ENCODE data around the gene EMILIN2.

Gene EMILIN2

DNA sequence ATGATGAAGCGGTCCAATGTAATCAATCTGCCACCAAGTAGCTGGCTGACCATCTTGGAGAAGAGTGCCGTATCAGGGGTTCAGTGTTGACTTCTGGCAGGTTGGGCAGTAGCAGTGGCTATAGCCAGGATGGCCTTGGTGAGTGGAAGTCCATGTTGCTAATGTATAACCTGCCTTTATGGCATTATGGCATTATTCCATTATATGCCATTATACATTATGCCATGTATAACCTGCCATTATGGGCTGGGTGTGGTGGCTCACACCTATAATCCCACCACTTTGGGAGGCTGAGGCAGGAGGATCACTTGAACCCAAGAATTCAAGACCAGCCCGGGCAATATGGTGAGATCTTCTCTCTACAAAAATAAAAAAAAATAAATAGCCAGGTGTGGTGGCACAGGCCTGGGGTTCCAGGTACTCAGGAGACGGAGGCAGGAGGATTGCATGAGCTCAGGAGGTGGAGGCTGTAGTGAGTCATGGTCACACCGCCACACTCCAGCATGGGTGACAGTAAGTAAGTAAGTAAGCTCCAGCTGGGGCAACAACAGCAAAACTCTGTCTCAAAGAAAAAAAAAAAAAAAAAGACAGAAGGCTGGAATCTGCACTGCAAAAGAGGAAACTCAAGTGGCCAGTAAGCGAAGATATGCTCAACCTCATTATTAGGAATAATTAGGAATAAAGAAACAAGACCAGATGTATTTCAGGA lies 24.4 kb upstream of the EMILIN2 start:
- no peaks in the 10 kb centered on the region for H3K27me3 ChIP-seq (ENCODE audit: insufficient read depth, low read length, poor library complexity, severe bottlenecking)
- no peak overlapping the region for H2AFZ ChIP-seq (ENCODE audit: low read length)
- H4K20me1 ChIP-seq (ENCODE audit: insufficient read depth, low read length, poor library complexity, severe bottlenecking), result no peaks in the 10 kb centered on the region
- H3K9me2 ChIP-seq (replicated peaks; ENCODE audit: low read depth, low read length), result no peaks in the 10 kb centered on the region
- H3K9me3 ChIP-seq (ENCODE audit: insufficient read depth, low read depth, low read length), result no peaks in the 10 kb centered on the region
- H3K4me2 ChIP-seq (ENCODE audit: low read depth, low read length, poor library complexity, severe bottlenecking), result no peak overlapping the region
- H3F3A ChIP-seq (ENCODE audit: low read depth), result no peaks in the 10 kb centered on the region
- H3K4me1 ChIP-seq (ENCODE audit: insufficient read depth, low read length, poor library complexity, severe bottlenecking), result no peaks in the 10 kb centered on the region
- H3K9ac ChIP-seq (ENCODE audit: low read depth, low read length, poor library complexity, severe bottlenecking), result no peak overlapping the region
- H3K36me3 ChIP-seq (ENCODE audit: insufficient read depth, low read length), result no peaks in the 10 kb centered on the region
- H3K4me3 ChIP-seq (ENCODE audit: low read length, poor library complexity, severe bottlenecking), result no peak overlapping the region
- no peaks in the 10 kb centered on the region for H3K79me2 ChIP-seq (ENCODE audit: insufficient read depth, low read length)
- TF ChIP-seq, protein P1, sequence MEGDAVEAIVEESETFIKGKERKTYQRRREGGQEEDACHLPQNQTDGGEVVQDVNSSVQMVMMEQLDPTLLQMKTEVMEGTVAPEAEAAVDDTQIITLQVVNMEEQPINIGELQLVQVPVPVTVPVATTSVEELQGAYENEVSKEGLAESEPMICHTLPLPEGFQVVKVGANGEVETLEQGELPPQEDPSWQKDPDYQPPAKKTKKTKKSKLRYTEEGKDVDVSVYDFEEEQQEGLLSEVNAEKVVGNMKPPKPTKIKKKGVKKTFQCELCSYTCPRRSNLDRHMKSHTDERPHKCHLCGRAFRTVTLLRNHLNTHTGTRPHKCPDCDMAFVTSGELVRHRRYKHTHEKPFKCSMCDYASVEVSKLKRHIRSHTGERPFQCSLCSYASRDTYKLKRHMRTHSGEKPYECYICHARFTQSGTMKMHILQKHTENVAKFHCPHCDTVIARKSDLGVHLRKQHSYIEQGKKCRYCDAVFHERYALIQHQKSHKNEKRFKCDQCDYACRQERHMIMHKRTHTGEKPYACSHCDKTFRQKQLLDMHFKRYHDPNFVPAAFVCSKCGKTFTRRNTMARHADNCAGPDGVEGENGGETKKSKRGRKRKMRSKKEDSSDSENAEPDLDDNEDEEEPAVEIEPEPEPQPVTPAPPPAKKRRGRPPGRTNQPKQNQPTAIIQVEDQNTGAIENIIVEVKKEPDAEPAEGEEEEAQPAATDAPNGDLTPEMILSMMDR (conservative IDR thresholded peaks at IDR 0.05; ENCODE audit: low read length), result no peak
- no peak for TF ChIP-seq EZH2phosphoT487 (IDR thresholded peaks at IDR 0.05; ENCODE audit: borderline replicate concordance)

DNA sequence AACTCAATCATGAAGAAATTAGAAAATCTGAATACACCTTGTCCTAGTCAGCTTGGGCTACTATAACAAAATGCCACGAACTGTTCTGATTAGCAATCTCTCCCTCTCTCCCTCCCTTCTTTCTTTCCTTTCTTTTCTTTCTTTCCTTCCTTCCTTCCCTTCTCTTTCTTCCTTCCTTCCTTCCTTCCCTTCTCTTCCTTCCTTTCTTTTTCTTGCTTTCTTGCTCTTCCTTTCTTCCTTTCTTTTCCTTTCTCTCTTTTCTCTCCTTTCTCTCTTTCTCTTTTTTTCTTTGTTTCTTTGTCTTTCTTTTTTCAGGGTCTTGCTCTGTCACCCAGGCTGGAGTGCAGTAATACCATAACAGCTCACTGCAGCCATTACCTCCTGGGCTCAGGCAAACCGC lies 23.6 kb upstream of the EMILIN2 start:
- H3K79me2 ChIP-seq (ENCODE audit: insufficient read depth, low read length), result no peaks in the 10 kb centered on the region
- no peaks in the 10 kb centered on the region for H3K27me3 ChIP-seq (ENCODE audit: insufficient read depth, low read length, poor library complexity, severe bottlenecking)
- no peak overlapping the region for H3K4me3 ChIP-seq (ENCODE audit: low read length, poor library complexity, severe bottlenecking)
- no peaks in the 10 kb centered on the region for H3K4me1 ChIP-seq (ENCODE audit: insufficient read depth, low read length, poor library complexity, severe bottlenecking)
- H3K9me3 ChIP-seq (ENCODE audit: insufficient read depth, low read depth, low read length), result no peaks in the 10 kb centered on the region
- H2AFZ ChIP-seq (ENCODE audit: low read length), result no peak overlapping the region
- no peaks in the 10 kb centered on the region for H4K20me1 ChIP-seq (ENCODE audit: insufficient read depth, low read length, poor library complexity, severe bottlenecking)
- no peak overlapping the region for H3K9ac ChIP-seq (ENCODE audit: low read depth, low read length, poor library complexity, severe bottlenecking)
- no peaks in the 10 kb centered on the region for H3K9me2 ChIP-seq (replicated peaks; ENCODE audit: low read depth, low read length)
- H3K4me2 ChIP-seq (ENCODE audit: low read depth, low read length, poor library complexity, severe bottlenecking), result no peak overlapping the region
- TF ChIP-seq, protein P1 (conservative IDR thresholded peaks at IDR 0.05; ENCODE audit: low read length), result no peak
- no peak for TF ChIP-seq EZH2phosphoT487 (IDR thresholded peaks at IDR 0.05; ENCODE audit: borderline replicate concordance)
- H3F3A ChIP-seq (ENCODE audit: low read depth), result no peaks in the 10 kb centered on the region
- H3K36me3 ChIP-seq (ENCODE audit: insufficient read depth, low read length), result no peaks in the 10 kb centered on the region

DNA sequence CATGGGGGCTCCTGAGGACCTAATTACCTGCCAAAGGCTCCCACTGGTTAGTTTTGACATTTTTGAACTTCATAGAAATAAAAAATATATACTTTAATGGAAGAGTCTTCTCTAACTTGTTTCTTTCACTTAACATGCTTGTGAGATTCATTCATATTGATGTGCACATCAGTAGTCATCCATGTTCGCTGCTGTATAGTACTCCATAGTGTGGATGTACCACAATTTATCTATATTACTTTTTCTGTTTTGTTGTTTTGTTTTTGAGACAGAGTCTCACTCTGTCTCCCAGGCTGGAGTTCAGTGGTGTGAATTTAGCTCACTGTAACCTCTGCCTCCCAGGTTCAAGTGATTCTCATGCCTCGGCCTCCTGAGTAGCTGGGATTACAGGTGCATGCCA lies 22.8 kb upstream of the EMILIN2 start:
- no peak overlapping the region for H3K9ac ChIP-seq (ENCODE audit: low read depth, low read length, poor library complexity, severe bottlenecking)
- no peaks in the 10 kb centered on the region for H3K4me1 ChIP-seq (ENCODE audit: insufficient read depth, low read length, poor library complexity, severe bottlenecking)
- TF ChIP-seq, protein P1 (conservative IDR thresholded peaks at IDR 0.05; ENCODE audit: low read length), result no peak
- no peak for TF ChIP-seq EZH2phosphoT487 (IDR thresholded peaks at IDR 0.05; ENCODE audit: borderline replicate concordance)
- no peak overlapping the region for H3K4me2 ChIP-seq (ENCODE audit: low read depth, low read length, poor library complexity, severe bottlenecking)
- no peak overlapping the region for H3K4me3 ChIP-seq (ENCODE audit: low read length, poor library complexity, severe bottlenecking)
- no peaks in the 10 kb centered on the region for H3K9me3 ChIP-seq (ENCODE audit: insufficient read depth, low read depth, low read length)
- no peaks in the 10 kb centered on the region for H3K79me2 ChIP-seq (ENCODE audit: insufficient read depth, low read length)
- H3K9me2 ChIP-seq (replicated peaks; ENCODE audit: low read depth, low read length), result no peaks in the 10 kb centered on the region
- H4K20me1 ChIP-seq (ENCODE audit: insufficient read depth, low read length, poor library complexity, severe bottlenecking), result no peaks in the 10 kb centered on the region
- no peaks in the 10 kb centered on the region for H3K27me3 ChIP-seq (ENCODE audit: insufficient read depth, low read length, poor library complexity, severe bottlenecking)
- H2AFZ ChIP-seq (ENCODE audit: low read length), result no peak overlapping the region
- no peaks in the 10 kb centered on the region for H3F3A ChIP-seq (ENCODE audit: low read depth)
- no peaks in the 10 kb centered on the region for H3K36me3 ChIP-seq (ENCODE audit: insufficient read depth, low read length)

All from Loucy (cell line).